PC-9 (cell line): ENCODE results near the gene GAL.

Experiments used
- EZH2 ChIP-seq: fragments of 200-600 bp; sonication (generic); IDR thresholded peaks from 2 replicates; pipeline ENCODE4 v1.8.0; 2017; ENCODE audit warnings: antibody characterized with exemption, low read depth
- TF ChIP-seq, protein P1 (sequence below): fragments of 200-600 bp; sonication (generic); conservative IDR thresholded peaks from 2 replicates; pipeline ENCODE4 v1.6.1; 2017; ENCODE audit warnings: mixed run types, antibody characterized with exemption, mild to moderate bottlenecking, moderate library complexity

DNA sequence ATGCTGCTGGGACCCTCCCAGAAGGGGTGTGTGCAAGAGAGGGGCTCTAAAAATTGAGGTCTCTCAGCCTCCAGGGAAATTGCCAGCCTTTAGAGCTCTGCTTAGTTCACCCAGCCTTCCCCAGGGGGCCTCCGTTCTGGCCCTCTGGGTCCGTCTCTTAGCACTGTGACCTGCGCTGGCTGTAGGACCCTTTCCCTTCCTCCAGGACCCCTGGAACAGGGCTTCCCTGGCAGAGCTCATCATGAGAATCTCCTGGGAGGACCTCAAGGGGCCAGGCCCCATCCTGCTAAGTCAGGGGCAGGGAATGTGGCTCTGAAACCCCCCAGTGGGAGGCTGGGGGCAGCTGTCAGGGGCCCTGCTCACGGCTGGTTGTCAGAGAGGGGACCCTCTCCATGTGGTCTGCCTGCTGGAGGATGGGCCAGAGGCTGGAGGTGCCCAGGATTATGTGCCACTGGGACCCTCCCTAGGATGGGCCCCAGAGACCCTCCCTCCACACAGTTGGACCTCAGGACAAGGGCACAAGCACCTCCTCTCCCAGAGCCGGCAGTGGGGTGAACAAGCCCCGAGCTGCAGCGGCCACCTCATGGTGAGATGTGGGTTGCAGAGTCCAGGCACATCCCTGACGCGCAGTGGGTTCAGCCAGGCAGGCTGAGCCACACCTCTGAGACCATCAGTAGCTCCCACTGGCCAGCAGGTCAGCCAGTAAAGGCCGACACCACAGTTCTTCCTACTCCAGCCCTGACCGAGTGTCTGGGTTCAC is 27.1 kb upstream of the GAL start:
- TF ChIP-seq, protein P1, sequence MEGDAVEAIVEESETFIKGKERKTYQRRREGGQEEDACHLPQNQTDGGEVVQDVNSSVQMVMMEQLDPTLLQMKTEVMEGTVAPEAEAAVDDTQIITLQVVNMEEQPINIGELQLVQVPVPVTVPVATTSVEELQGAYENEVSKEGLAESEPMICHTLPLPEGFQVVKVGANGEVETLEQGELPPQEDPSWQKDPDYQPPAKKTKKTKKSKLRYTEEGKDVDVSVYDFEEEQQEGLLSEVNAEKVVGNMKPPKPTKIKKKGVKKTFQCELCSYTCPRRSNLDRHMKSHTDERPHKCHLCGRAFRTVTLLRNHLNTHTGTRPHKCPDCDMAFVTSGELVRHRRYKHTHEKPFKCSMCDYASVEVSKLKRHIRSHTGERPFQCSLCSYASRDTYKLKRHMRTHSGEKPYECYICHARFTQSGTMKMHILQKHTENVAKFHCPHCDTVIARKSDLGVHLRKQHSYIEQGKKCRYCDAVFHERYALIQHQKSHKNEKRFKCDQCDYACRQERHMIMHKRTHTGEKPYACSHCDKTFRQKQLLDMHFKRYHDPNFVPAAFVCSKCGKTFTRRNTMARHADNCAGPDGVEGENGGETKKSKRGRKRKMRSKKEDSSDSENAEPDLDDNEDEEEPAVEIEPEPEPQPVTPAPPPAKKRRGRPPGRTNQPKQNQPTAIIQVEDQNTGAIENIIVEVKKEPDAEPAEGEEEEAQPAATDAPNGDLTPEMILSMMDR, result no peak
- TF ChIP-seq EZH2, result no peak
